ENCODE results near the gene IFT43. TPM values are rescaled to one million over a fixed set of nuclear protein-coding genes. Genes with fewer than 3 reads are reported as not detected.
A peak's percentile ranks its signal among the peaks of the same experiment; 100 is the strongest.

IFT43 gene
- total RNA-seq, 3 donors from 2014 or later, result 21.4 to 47.2 (median 41.9) TPM

GRCh38 chr14:75989134-75989533 is 3.6 kb downstream of the IFT43 start:
- Histone ChIP-seq H3K27me3 (no peaks in the 10 kb centered on the region), H3K9me3 (no peaks in the 10 kb centered on the region), H3K4me1 (peaks cover 0 to 3% of the 10 kb centered on the region in 2 donors), H3K36me3 (no peaks in the 10 kb centered on the region), H3K27ac (peak overlapping the region; percentile 37 to 87), H3K4me3 (no peak overlapping the region)
- TF ChIP-seq POLR2AphosphoS5 (IDR thresholded peaks at IDR 0.05) (peak in 2 of 3 donors; percentile 50 to 82), CTCF (IDR thresholded peaks at IDR 0.05) (no peak)
- DNase-seq (ENCODE audit: low spot score in 2 of 2), result no peak
- intact Hi-C loops (cut with DNase I; ENCODE audit: low total_unique reads), result no loop called here

- intact Hi-C loops (cut with DNase I; ENCODE audit: low total_unique reads), result no loop called here
- no peak for TF ChIP-seq CTCF (IDR thresholded peaks at IDR 0.05)
- TF ChIP-seq POLR2AphosphoS5 (IDR thresholded peaks at IDR 0.05), result no peak
- no peak for TF ChIP-seq POLR2A (IDR thresholded peaks at IDR 0.05)
- H3K4me3 ChIP-seq, result no peak overlapping the region
- no peak for DNase-seq (ENCODE audit: low spot score in 2 of 2)
- H3K9me3 ChIP-seq, result no peaks in the 10 kb centered on the region
- peak overlapping the region in 1 of 2 donors; percentile 77 for H3K27ac ChIP-seq
- peaks cover 0 to 3% of the 10 kb centered on the region in 2 donors for H3K4me1 ChIP-seq
- H3K36me3 ChIP-seq, result no peaks in the 10 kb centered on the region
- no peaks in the 10 kb centered on the region for H3K27me3 ChIP-seq
Measured at GRCh38 chr14:75990297-75990696, 4.7 kb downstream of the IFT43 start.

GRCh38 chr14:75991753-75992152 is 6.2 kb downstream of the IFT43 start:
- Histone ChIP-seq H3K36me3 (no peaks in the 10 kb centered on the region), H3K27ac (no peak overlapping the region), H3K9me3 (no peaks in the 10 kb centered on the region), H3K4me1 (no peaks in the 10 kb centered on the region), H3K4me3 (no peak overlapping the region), H3K27me3 (no peaks in the 10 kb centered on the region)
- TF ChIP-seq CTCF (IDR thresholded peaks at IDR 0.05) (no peak), POLR2A (IDR thresholded peaks at IDR 0.05) (no peak), POLR2AphosphoS5 (IDR thresholded peaks at IDR 0.05) (no peak)
- intact Hi-C loops (cut with DNase I; ENCODE audit: low total_unique reads), result no loop called here
- no peak for DNase-seq (ENCODE audit: low spot score in 2 of 2)

- Histone ChIP-seq H3K36me3 (no peaks in the 10 kb centered on the region), H3K4me1 (no peaks in the 10 kb centered on the region), H3K4me3 (no peak overlapping the region), H3K9me3 (no peaks in the 10 kb centered on the region), H3K27me3 (no peaks in the 10 kb centered on the region), H3K27ac (no peak overlapping the region)
- no peak for TF ChIP-seq CTCF (IDR thresholded peaks at IDR 0.05)
- TF ChIP-seq POLR2AphosphoS5 (IDR thresholded peaks at IDR 0.05), result no peak
- no peak for TF ChIP-seq POLR2A (IDR thresholded peaks at IDR 0.05)
- DNase-seq (ENCODE audit: low spot score in 2 of 2), result no peak
- intact Hi-C loops (cut with DNase I; ENCODE audit: low total_unique reads), result no loop called here
Measured at GRCh38 chr14:75993567-75994041, 8.0 kb downstream of the IFT43 start.

GRCh38 chr14:75995372-75996041 is 9.9 kb downstream of the IFT43 start:
- no peaks in the 10 kb centered on the region for H3K9me3 ChIP-seq
- peak overlapping the region; percentile 50 to 73 for H3K27ac ChIP-seq
- no peaks in the 10 kb centered on the region for H3K4me1 ChIP-seq
- TF ChIP-seq POLR2A (IDR thresholded peaks at IDR 0.05) (no peak), POLR2AphosphoS5 (IDR thresholded peaks at IDR 0.05) (peak in 1 of 3 donors; percentile 60)
- DNase-seq (ENCODE audit: low spot score in 2 of 2), result no peak
- H3K4me3 ChIP-seq, result peak overlapping the region in 2 of 3 donors; percentile 1 to 23
- H3K27me3 ChIP-seq, result no peaks in the 10 kb centered on the region
- intact Hi-C loops (cut with DNase I; ENCODE audit: low total_unique reads), result loop anchor here (5.0 kb wide), 1 partner anchor 1132 kb away; no protein-coding TSS in a partner anchor
- no peaks in the 10 kb centered on the region for H3K36me3 ChIP-seq

Measured in breast epithelium (tissue), 4 donors.